Suprapubic skin (tissue), 4 donors: ENCODE results near the gene KRT25.

Experiments
- CTCF ChIP-seq, 2 donors: fragments of 200-600 bp in 1 of 2; fragments of 450-650 bp in 1 of 2; sonication (generic) in 1 of 2; IDR thresholded peaks; one replicate each; pipeline ENCODE4 v1.5.1; 2016 to 2019; ENCODE audit warnings: antibody characterized with exemption in 2 of 2, mild to moderate bottlenecking in 1 of 2, moderate library complexity in 1 of 2
- POLR2A ChIP-seq, 2 donors: fragments of 450-650 bp; IDR thresholded peaks; one replicate each; pipeline ENCODE4 v1.6.1; 2017; ENCODE audit warnings: antibody characterized with exemption in 2 of 2, mild to moderate bottlenecking in 2 of 2, moderate library complexity in 2 of 2
- POLR2AphosphoS5 ChIP-seq, 3 donors: sonication (generic); formaldehyde crosslinking; IDR thresholded peaks; one replicate each; pipeline ENCODE4 v1.6.1; 2017; ENCODE audit warnings: antibody characterized with exemption in 3 of 3

GRCh38 chr17:40699853-40700252 lies 55.3 kb downstream of the KRT25 start:
- no peak for TF ChIP-seq CTCF (IDR thresholded peaks at IDR 0.05)
- no peak for TF ChIP-seq POLR2A (IDR thresholded peaks at IDR 0.05)
- no peak for TF ChIP-seq POLR2AphosphoS5 (IDR thresholded peaks at IDR 0.05)
